ENCODE results near the gene MET.

MET gene

GRCh38 chr7:116787881-116788280 is 115.9 kb downstream of the MET start:
- H3K4me3 ChIP-seq (ENCODE audit: control insufficient read depth, low read depth, low read length), result no peak overlapping the region
- no peak for TF ChIP-seq CTCF (IDR thresholded peaks at IDR 0.05; ENCODE audit: control insufficient read depth, insufficient read depth, low read depth, low read length, missing control alignments)
- DNase-seq (ENCODE audit: low read depth), result no peak

- TF ChIP-seq CTCF (IDR thresholded peaks at IDR 0.05; ENCODE audit: control insufficient read depth, insufficient read depth, low read depth, low read length, missing control alignments), result no peak
- H3K4me3 ChIP-seq (ENCODE audit: control insufficient read depth, low read depth, low read length), result no peak overlapping the region
- DNase-seq (ENCODE audit: low read depth), result no peak
These were observed 116.7 kb downstream of the MET start for GRCh38 chr7:116788572-116789197.

- no peak overlapping the region for H3K4me3 ChIP-seq (ENCODE audit: control insufficient read depth, low read depth, low read length)
- TF ChIP-seq CTCF (IDR thresholded peaks at IDR 0.05; ENCODE audit: control insufficient read depth, insufficient read depth, low read depth, low read length, missing control alignments), result no peak
- DNase-seq (ENCODE audit: low read depth), result no peak
These were observed 118.0 kb downstream of the MET start for GRCh38 chr7:116790025-116790424.

- no peak for DNase-seq (ENCODE audit: low read depth)
- no peak for TF ChIP-seq CTCF (IDR thresholded peaks at IDR 0.05; ENCODE audit: control insufficient read depth, insufficient read depth, low read depth, low read length, missing control alignments)
- H3K4me3 ChIP-seq (ENCODE audit: control insufficient read depth, low read depth, low read length), result no peak overlapping the region
These were observed 120.8 kb downstream of the MET start for GRCh38 chr7:116792813-116793212.

- no peak for TF ChIP-seq CTCF (IDR thresholded peaks at IDR 0.05; ENCODE audit: control insufficient read depth, insufficient read depth, low read depth, low read length, missing control alignments)
- no peak for DNase-seq (ENCODE audit: low read depth)
- no peak overlapping the region for H3K4me3 ChIP-seq (ENCODE audit: control insufficient read depth, low read depth, low read length)
These were observed 121.9 kb downstream of the MET start for GRCh38 chr7:116793795-116794340.

GRCh38 chr7:116796471-116796870 is 124.5 kb downstream of the MET start:
- TF ChIP-seq CTCF (IDR thresholded peaks at IDR 0.05; ENCODE audit: control insufficient read depth, insufficient read depth, low read depth, low read length, missing control alignments), result no peak
- no peak overlapping the region for H3K4me3 ChIP-seq (ENCODE audit: control insufficient read depth, low read depth, low read length)
- no peak for DNase-seq (ENCODE audit: low read depth)
